Endometrium (tissue), 2 donors: ENCODE measurements around the gene AUNIP.

Experiments
- FAIRE-seq: peaks from 2 replicates; lab custom pipeline; 2012; peaks lifted over from hg19 to GRCh38; lab: Jason Lieb, UNC
- donor health status: control.
- donor health status: control.

Gene AUNIP

GRCh38 chr1:25828491-25828890, 30.8 kb downstream of the AUNIP start:
- no peak for FAIRE-seq

- no peak for FAIRE-seq
Measured at GRCh38 chr1:25826571-25826970, 32.7 kb downstream of the AUNIP start.

DNA sequence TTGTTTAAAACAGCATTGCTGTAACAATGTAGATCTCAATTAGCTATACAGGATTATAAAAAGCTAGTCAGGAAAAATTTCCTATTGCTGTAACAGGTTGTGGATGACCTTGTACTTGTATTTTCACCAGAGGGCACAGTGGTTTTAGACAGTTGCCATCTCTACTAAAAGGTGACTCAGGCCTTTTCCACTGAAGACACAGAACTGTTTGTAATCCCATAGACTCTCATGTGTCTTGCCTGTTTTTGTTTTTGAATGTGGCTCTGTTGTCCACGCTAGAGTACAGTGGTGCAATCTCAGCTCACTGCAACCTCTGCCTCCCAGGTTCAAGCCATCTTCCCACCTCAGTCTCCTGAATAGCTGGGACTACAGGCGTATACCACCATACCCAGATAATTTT, 33.7 kb downstream of the AUNIP start:
- FAIRE-seq = no peak

- no peak for FAIRE-seq
Measured at GRCh38 chr1:25821630-25822091, 37.6 kb downstream of the AUNIP start.

DNA sequence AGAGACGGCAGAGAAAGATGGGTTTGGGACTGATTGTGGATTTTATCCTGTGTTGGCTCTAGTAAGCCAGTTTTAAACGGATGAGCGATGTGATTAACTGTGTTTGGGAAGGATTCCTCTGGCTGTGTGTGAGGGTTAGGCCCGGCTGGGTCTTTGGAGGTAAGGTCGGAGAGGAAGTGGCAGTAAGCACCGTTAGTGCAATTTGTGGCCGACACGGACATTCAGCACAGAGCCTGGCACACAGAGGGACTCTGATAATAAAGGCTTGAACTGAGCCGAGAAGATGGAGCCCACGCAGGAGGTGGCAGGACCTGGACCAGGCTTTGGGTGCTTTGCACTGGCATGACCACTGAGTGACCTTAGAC, 38.2 kb downstream of the AUNIP start:
- no peak for FAIRE-seq

- FAIRE-seq = no peak
Measured at GRCh38 chr1:25820247-25821111, 38.8 kb downstream of the AUNIP start.

- no peak for FAIRE-seq
Measured at GRCh38 chr1:25819491-25820246, 39.6 kb downstream of the AUNIP start, which contains the start of gene MTFR1L. MTFR1L (plus strand) TSS chr1:25819954; CDS start chr1:25823105, 3,151 bp downstream.

DNA sequence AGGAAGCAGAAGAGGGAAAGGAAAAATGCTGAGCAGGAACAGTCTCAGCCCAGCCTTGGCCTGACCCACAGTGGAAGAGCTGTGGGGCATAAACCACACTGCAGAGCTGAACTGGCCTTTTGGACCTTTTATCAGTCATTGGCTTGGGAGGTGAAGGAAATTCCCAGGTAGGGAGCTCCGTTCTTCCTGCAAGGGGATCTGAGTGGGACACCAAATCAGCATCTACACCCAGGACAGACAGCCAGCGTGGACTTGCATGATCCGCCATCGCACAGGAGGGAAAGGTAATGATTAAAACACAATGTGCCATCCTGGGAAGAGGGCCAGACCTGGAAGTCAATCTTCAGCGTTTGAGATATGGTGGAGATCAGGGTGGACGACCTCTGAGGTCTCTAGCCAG, 40.7 kb downstream of the AUNIP start:
- FAIRE-seq = no peak

DNA sequence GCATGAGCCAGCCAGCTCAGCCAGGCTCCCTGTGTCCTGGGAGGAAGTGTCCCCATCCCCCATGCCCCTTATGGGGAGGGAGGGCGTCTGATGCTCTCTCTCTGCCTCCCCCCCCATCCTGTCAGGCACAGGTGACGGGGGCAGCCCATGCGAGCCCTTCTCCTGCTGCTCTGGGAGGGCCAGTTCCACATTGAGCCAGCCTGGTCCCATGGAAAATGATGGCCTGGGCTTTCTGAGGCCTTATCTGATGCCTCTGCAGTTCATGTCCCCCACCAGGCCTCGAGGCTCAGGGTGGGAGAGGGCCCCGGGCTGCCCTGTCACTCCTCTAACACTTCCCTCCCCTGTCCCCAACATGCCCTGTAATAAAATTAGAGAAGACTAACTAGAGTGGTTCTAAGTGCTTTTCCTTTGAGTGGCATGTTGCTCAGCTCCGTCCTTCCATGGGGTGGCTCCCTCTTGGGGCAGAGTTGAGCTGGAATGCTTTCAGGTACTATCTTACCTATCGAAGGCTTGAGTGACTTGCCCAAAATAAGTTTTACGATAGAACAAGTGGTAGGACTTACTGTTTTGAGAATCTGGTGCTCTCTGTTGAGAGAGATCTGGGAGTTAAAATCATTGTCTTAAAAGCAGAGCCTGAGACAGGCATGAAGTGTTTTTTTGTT, 41.3 kb downstream of the AUNIP start:
- no peak for FAIRE-seq

DNA sequence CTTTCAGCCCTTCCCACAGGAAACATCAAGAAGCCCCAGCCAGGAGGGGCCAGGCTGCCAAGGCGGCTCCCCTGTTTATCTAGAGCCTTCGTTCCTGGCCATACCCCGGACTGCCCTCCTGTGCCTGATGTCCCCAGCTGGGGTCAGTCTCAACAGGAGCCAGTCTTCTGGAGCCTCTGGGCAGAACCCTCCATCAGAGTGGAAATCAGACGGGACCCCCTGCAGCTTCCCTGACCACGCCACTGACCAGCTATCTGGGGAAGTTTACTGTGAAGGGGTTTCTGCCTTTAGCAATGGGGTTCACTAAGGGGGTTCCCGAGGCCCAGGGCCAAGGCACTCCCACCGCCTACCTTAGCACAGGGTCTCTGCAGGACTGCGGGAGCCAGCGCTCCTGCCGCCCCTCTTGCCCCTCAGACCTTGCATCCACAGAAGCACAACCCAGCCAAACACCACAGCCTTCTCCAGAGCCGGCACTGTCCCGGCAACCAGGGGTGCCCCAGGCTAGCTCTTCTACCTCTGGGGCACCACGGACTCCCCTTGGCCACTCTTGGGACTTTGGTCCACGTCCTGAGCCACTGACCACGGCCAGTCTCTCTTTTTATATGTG, 43.0 kb downstream of the AUNIP start:
- no peak for FAIRE-seq

DNA sequence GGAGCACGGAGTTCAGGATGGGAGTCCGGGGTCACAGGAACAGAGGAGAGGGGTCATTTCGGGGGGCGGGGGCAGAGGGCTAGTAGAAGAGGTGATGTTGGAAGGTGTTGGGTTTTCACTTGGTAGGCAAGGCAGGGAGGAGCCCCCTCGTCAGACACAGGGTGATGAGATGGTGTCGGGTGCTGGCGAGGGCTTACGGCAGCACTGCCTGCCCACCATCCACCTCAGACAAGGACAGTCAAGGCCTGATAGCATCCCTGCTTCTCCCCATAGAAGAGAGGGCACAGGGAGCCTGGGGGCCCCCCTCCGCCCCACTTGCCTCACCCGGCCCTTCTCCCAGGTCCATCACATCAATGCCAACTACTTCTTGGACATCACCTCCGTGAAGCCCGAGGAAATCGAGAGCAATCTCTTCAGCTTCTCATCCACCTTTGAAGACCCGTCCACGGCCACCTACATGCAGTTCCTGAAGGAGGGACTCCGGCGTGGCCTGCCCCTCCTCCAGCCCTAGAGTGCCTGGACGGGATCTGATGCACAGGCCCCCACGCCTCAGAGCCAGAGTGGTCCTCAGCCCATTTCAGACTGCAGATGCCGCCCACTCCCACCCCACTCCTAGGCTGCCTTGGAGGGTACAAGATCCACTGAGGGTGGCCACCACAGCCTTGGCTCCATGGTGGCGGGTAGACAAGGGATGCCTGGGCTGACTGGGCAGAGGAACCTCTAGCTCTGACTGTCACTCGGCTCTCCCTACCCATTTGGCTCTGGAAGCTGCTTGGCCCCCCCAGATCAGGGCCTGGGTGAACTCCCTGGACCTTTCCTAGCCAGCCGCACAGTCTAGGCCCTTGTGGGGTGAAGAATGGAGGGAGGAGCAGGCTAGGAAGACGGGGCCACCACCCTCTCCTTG, 43.8 kb downstream of the AUNIP start:
- FAIRE-seq = no peak

DNA sequence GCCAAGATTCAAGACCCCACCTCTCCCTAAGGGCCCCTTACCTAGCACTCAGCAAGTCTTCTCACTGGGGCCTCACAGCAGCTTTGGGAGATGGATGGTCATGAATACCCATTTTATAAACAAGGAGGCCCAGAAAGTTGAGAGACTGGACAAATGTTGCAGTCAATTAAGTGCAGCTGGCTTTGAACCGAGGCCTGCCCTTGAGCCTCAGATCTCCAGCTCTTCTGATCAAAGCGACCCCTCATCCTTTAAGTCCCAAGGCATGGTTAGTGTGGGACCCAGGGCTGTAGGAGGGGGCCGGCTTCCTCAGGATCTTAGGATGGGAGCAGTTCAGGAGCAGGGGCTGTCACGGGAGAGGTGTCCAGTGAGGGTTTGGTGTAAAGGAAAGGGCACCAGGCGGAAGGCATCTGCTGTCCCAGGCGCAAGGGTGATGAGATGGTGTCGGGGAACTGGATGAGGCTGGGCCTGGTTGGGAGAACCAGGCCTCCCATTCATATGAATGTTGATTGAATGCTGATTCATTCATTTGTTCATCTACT, 44.6 kb downstream of the AUNIP start:
- no peak for FAIRE-seq

GRCh38 chr1:25813734-25814471, 45.4 kb downstream of the AUNIP start:
- FAIRE-seq = no peak

DNA sequence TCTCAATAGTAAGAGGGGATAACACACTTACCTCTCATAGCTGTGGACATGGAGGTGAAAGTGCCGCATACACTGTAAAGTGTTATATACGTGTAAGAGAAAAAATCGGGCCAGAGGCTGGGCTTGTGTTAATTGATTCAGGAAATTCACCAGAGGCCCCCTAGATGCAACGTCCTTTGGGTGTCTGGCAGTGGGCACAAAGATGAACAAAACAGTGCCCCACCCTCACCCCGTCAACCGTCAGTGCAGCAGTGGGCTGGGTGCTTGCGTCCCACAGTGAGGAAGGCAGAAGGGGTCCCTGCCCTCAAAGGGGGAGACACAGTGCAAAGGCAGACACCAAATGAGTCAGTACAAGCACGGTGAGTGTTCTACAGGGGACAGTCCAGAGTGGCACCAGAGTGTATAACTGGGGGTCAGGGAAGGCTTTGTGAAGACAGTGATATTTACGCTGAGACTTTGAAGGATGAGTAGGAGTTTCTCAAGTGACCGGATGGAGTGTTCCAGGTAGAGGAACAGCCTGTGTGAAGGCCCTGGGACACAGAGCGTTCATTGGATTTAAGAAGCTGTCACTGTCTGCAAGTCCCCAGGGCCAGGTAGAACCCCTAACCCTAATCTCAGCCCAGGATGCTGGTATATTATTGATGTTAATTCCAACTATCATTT, 46.1 kb downstream of the AUNIP start:
- no peak for FAIRE-seq

- FAIRE-seq = no peak
Measured at GRCh38 chr1:25811384-25812082, 47.7 kb downstream of the AUNIP start.

- FAIRE-seq = no peak
Measured at GRCh38 chr1:25810341-25811299, 48.6 kb downstream of the AUNIP start.

- no peak for FAIRE-seq
Measured at GRCh38 chr1:25809929-25810328, 49.3 kb downstream of the AUNIP start.
